ENCODE data around the gene NUDT17. TPM values are rescaled to one million over a fixed set of nuclear protein-coding genes. Genes with fewer than 3 reads are reported as not detected.
A peak's percentile ranks its signal among the peaks of the same experiment; 100 is the strongest.

The NUDT17 gene
- total RNA-seq, 1 experiment from 2014 or later: 4.0 TPM

GRCh38 chr1:145826030-145826429, 19.4 kb upstream of the NUDT17 start:
- no peak for DNase-seq

More at GRCh38 chr1:145826030-145826429, 19.4 kb upstream of the NUDT17 start:
- no peak overlapping the region for H3K4ac ChIP-seq (ENCODE audit: low read depth, low read length)
- no peak overlapping the region for H3K14ac ChIP-seq (ENCODE audit: insufficient read depth, low read length)
- H3K18ac ChIP-seq (ENCODE audit: insufficient read length, low read depth, low read length): no peak overlapping the region
- H3K27me3 Mint-ChIP-seq (ENCODE audit: low read depth): peaks cover 4% of the 10 kb centered on the region
- H4K5ac ChIP-seq (ENCODE audit: insufficient read length, low read depth, low read length): no peak overlapping the region
- no peaks in the 10 kb centered on the region for H3K27me3 ChIP-seq (ENCODE audit: insufficient read depth, low read length)
- H3K23ac ChIP-seq (ENCODE audit: insufficient read length, low read depth, low read length): no peak overlapping the region
- no peak overlapping the region for H3K4me2 ChIP-seq (ENCODE audit: insufficient read depth, insufficient read length, low read length)
- H3K56ac ChIP-seq (ENCODE audit: insufficient read length, low read depth, low read length): no peak overlapping the region
- peaks cover 7% of the 10 kb centered on the region for H3K23me2 ChIP-seq (ENCODE audit: insufficient read length, low read depth, low read length, poor library complexity, severe bottlenecking)
- H2BK12ac ChIP-seq (ENCODE audit: insufficient read length, low read depth, low read length): no peak overlapping the region
- peaks cover 3% of the 10 kb centered on the region; the same call in 1 of the 2 replicates for H3K79me2 ChIP-seq (ENCODE audit: insufficient read depth, low read length)
- no peak overlapping the region for H2AFZ ChIP-seq (ENCODE audit: low read length)
- H4K8ac ChIP-seq (replicated peaks; ENCODE audit: insufficient read length, low read depth, low read length): no peak overlapping the region
- no peak overlapping the region for H2BK15ac ChIP-seq (ENCODE audit: low read depth, low read length)
- no peak overlapping the region for H3K27ac ChIP-seq (ENCODE audit: insufficient read length, low read depth, low read length)
- no peak overlapping the region for H2BK20ac ChIP-seq (ENCODE audit: low read depth, low read length, poor library complexity, severe bottlenecking)
- H3T11ph ChIP-seq (ENCODE audit: low read length): no peak overlapping the region
- H3K9ac ChIP-seq (ENCODE audit: extremely low read depth, insufficient read length, low read length): no peak overlapping the region
- no peak overlapping the region for H2BK120ac ChIP-seq (ENCODE audit: low read depth, low read length, poor library complexity, severe bottlenecking)
- no peaks in the 10 kb centered on the region for H4K20me1 ChIP-seq (ENCODE audit: control insufficient read depth, insufficient read depth, insufficient read length)
- WGBS (ENCODE audit: extremely low coverage, insufficient read length, low lambda C conversion rate): no CpG with 5 or more reads among the region's 2 CpGs
- no peak overlapping the region for H2AK5ac ChIP-seq (ENCODE audit: insufficient read length, low read length)
- no peaks in the 10 kb centered on the region for H3K9me3 ChIP-seq (ENCODE audit: control insufficient read depth, low read depth, low read length)
- peak overlapping the region in 1 of 2 experiments; percentile 38; a peak in 1 of 5 replicates for H3K4me3 Mint-ChIP-seq
- no peak overlapping the region; a peak in 1 of 7 replicates for H3K27ac Mint-ChIP-seq
- no peaks in the 10 kb centered on the region; a peak in 1 of 5 replicates for H3K9me3 Mint-ChIP-seq
- H3K36me3 Mint-ChIP-seq (ENCODE audit: insufficient read depth in 1 of 3, low read depth in 3 of 3): peaks cover 35 to 52% (median 52%) of the 10 kb centered on the region in 3 experiments
- H2BK5ac ChIP-seq (ENCODE audit: insufficient read length, low read length): no peak overlapping the region
- H3K4me1 Mint-ChIP-seq: peaks cover 7% of the 10 kb centered on the region in 2 experiments; a peak in 3 of 4 replicates
- TF ChIP-seq, protein P1, sequence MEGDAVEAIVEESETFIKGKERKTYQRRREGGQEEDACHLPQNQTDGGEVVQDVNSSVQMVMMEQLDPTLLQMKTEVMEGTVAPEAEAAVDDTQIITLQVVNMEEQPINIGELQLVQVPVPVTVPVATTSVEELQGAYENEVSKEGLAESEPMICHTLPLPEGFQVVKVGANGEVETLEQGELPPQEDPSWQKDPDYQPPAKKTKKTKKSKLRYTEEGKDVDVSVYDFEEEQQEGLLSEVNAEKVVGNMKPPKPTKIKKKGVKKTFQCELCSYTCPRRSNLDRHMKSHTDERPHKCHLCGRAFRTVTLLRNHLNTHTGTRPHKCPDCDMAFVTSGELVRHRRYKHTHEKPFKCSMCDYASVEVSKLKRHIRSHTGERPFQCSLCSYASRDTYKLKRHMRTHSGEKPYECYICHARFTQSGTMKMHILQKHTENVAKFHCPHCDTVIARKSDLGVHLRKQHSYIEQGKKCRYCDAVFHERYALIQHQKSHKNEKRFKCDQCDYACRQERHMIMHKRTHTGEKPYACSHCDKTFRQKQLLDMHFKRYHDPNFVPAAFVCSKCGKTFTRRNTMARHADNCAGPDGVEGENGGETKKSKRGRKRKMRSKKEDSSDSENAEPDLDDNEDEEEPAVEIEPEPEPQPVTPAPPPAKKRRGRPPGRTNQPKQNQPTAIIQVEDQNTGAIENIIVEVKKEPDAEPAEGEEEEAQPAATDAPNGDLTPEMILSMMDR (conservative IDR thresholded peaks at IDR 0.05): no peak
- peaks cover 3% of the 10 kb centered on the region for H3K79me1 ChIP-seq (ENCODE audit: insufficient read depth, low read depth, low read length, poor library complexity, severe bottlenecking)
- H4K91ac ChIP-seq (ENCODE audit: insufficient read length, low read depth, low read length): no peak overlapping the region
- no peaks in the 10 kb centered on the region for H3K4me1 ChIP-seq (ENCODE audit: insufficient read depth, low read length)
